SK-N-SH (cell line): ENCODE measurements around the gene TPH2.

Experiments
- CTCF ChIP-seq: fragments of 200-600 bp; sonication (generic); IDR thresholded peaks from 2 replicates; pipeline ENCODE4 v1.6.1; 2017; ENCODE audit warnings: antibody characterized with exemption, mild to moderate bottlenecking, moderate library complexity
- ELF1 ChIP-seq: IDR thresholded peaks from 2 replicates; pipeline ENCODE4 v1.4.0; 2012
- JUND ChIP-seq: IDR thresholded peaks from 2 replicates; pipeline ENCODE4 v1.4.0; 2012
- MEF2A ChIP-seq: IDR thresholded peaks from 2 replicates; pipeline ENCODE4 v1.4.0; 2012; ENCODE audit warnings: low read depth, borderline replicate concordance
- NFIC ChIP-seq: IDR thresholded peaks from 2 replicates; pipeline ENCODE4 v1.4.0; 2012; ENCODE audit warnings: borderline replicate concordance
- PBX3 ChIP-seq: IDR thresholded peaks from 2 replicates; pipeline ENCODE4; 2012
- SMC3 ChIP-seq: IDR thresholded peaks from 2 replicates; pipeline ENCODE4 v1.6.1; 2012; ENCODE audit warnings: low read depth, low read length, improper control_type of control experiment

GRCh38 chr12:71950819-71951218, 12.2 kb downstream of the TPH2 start:
- TF ChIP-seq CTCF: no peak
- TF ChIP-seq SMC3: no peak
- TF ChIP-seq ELF1: no peak
- no peak for TF ChIP-seq JUND
- TF ChIP-seq NFIC: no peak
- TF ChIP-seq PBX3: no peak
- no peak for TF ChIP-seq MEF2A
